Measurements from ENCODE around the gene P2RY2.

GRCh38 chr11:73194034-73194507 is 24.0 kb upstream of the P2RY2 start:
- TF ChIP-seq CTCF (conservative IDR thresholded peaks at IDR 0.05 in 1 of 2, IDR thresholded peaks at IDR 0.05 in 1 of 2; ENCODE audit: extremely low read depth in 1 of 2, insufficient read depth in 1 of 2, low read depth in 1 of 2, low read length in 2 of 2) (no peak), EZH2 (IDR thresholded peaks at IDR 0.05; ENCODE audit: borderline replicate concordance, low read length) (no peak)
